ENCODE results near the gene WDFY4. TPM values are rescaled to one million over a fixed set of nuclear protein-coding genes. Genes with fewer than 3 reads are reported as not detected.

The WDFY4 gene
- total and polyA plus RNA-seq, 2 donors (not counting 3 experiments of a cell fraction or from before 2014, with no cell fraction given) = 10.1 to 10.2 TPM

DNA sequence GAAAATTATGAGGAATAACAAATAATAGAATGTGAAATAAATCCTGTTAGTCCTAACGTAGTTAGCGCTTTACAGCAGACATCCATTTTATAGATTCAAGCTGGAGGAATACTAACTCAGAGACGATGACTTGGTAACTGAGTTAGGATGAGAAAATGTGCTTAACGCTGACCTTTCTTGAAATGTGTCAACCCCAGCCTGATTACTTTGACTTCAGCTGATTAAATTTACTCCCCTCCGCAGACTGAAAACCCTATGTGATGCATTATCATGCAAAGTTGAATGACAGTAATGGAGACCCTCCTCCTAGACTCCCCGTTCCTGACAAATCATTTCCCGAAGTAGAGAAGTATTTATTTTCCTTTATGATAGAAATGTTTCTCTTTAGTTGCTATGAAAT is 54.5 kb downstream of the WDFY4 start:
- no peaks in the 10 kb centered on the region for H3K79me2 ChIP-seq (ENCODE audit: control insufficient read depth, insufficient read depth, low read length)
- H4K20me1 ChIP-seq (replicated peaks; ENCODE audit: control insufficient read depth, extremely low read depth, insufficient read depth, low read length) = no peaks in the 10 kb centered on the region
- dilution Hi-C loops (cut with MboI; ENCODE audit: extremely low pct_ligation_motif_present, low sequenced_read_pairs) = no loop called here
- no TSS peak for BruUV-seq (replicated peaks)
- no peaks in the 10 kb centered on the region for H3K4me1 ChIP-seq (ENCODE audit: control insufficient read depth, extremely low read depth, insufficient read depth, low read length)
- TF ChIP-seq JUN (IDR thresholded peaks at IDR 0.05; ENCODE audit: borderline replicate concordance, insufficient read depth, insufficient read length, low read depth) = no peak
- TF ChIP-seq, protein P1, sequence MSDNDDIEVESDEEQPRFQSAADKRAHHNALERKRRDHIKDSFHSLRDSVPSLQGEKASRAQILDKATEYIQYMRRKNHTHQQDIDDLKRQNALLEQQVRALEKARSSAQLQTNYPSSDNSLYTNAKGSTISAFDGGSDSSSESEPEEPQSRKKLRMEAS (IDR thresholded peaks at IDR 0.05; ENCODE audit: insufficient read depth, insufficient read length) = no peak
- no peak for TF ChIP-seq POLR2A (IDR thresholded peaks at IDR 0.05; ENCODE audit: low read depth, low read length)
- TF ChIP-seq POLR2AphosphoS5 (IDR thresholded peaks at IDR 0.05; ENCODE audit: insufficient read depth, low read depth, low read length) = no peak
- no peak overlapping the region for H3K4me3 ChIP-seq (replicated peaks in 1 of 3; ENCODE audit: insufficient read depth in 1 of 3, low read depth in 1 of 3, low read length in 3 of 3)
- no peak overlapping the region for H3K27ac ChIP-seq (ENCODE audit: insufficient read depth, low read depth, low read length)
- no peaks in the 10 kb centered on the region for H3K9me3 ChIP-seq (replicated peaks; ENCODE audit: control insufficient read depth, insufficient read depth, low read length)
- no peak overlapping the region for H3K4me2 ChIP-seq (ENCODE audit: insufficient read depth, low read length)
- POLR2A ChIA-PET = no interaction called here
- no peak for FAIRE-seq
- no peaks in the 10 kb centered on the region for H3K36me3 ChIP-seq (ENCODE audit: control insufficient read depth in 2 of 2, extremely low read depth in 1 of 2, insufficient read depth in 2 of 2, low read length in 2 of 2)
- no peak overlapping the region for H2AFZ ChIP-seq (ENCODE audit: low read depth, low read length)
- peaks cover 2 to 3% of the 10 kb centered on the region in 2 experiments for H3K27me3 ChIP-seq (ENCODE audit: control insufficient read depth in 2 of 2, insufficient read depth in 2 of 2, low read length in 2 of 2)
- CTCF ChIA-PET = no interaction called here
- no peaks in the 10 kb centered on the region for H3K9me1 ChIP-seq (replicated peaks; ENCODE audit: control insufficient read depth, extremely low read depth, insufficient read depth, low read length)
- DNase-seq (ENCODE audit: low read depth, low spot score) = no peak
- intact Hi-C loops (cut with micrococcal nuclease) = no loop called here
- no peak overlapping the region for H3K9ac ChIP-seq (replicated peaks; ENCODE audit: extremely low read depth, insufficient read depth, low read length)

DNA sequence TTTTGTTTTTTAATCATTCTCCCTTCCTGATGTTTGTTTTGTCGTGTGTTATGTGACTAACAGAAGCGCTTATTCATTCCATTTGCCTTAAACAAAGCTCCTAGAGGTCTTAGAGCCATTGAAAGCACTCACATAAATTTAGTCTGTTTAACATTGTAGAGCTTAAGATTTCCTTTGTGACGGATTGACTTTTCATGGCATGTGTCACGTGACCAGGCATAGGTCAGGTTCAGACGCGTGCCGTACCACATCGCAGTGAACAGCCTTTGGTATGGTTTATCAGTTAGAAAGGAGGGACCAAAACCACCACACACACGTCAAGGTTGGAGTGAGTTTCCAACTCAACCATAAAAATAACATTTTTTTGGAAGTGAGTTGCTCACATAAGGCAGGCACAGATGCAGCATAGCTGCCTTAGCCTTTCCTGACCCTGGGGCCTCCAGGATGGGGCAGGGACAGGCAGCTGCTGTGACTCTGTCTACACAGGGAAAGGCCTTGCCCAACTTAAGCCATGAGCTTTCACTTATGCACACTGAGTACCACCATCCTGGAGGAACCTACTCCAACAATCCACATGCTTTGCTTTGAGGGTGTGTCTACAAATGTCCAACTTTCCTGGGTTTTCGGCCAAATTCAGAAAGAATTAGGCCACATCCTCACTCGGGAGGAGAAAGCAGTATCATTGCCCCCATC is 55.5 kb downstream of the WDFY4 start:
- Histone ChIP-seq H3K79me2 (ENCODE audit: control insufficient read depth, insufficient read depth, low read length) (no peaks in the 10 kb centered on the region), H3K4me1 (ENCODE audit: control insufficient read depth, extremely low read depth, insufficient read depth, low read length) (no peaks in the 10 kb centered on the region), H3K9me1 (replicated peaks; ENCODE audit: control insufficient read depth, extremely low read depth, insufficient read depth, low read length) (no peaks in the 10 kb centered on the region), H4K20me1 (replicated peaks; ENCODE audit: control insufficient read depth, extremely low read depth, insufficient read depth, low read length) (no peaks in the 10 kb centered on the region), H3K27ac (ENCODE audit: insufficient read depth, low read depth, low read length) (no peak overlapping the region), H3K9me3 (replicated peaks; ENCODE audit: control insufficient read depth, insufficient read depth, low read length) (no peaks in the 10 kb centered on the region), H3K9ac (replicated peaks; ENCODE audit: extremely low read depth, insufficient read depth, low read length) (no peak overlapping the region), H3K4me2 (ENCODE audit: insufficient read depth, low read length) (no peak overlapping the region), H2AFZ (ENCODE audit: low read depth, low read length) (no peak overlapping the region), H3K36me3 (ENCODE audit: control insufficient read depth in 2 of 2, extremely low read depth in 1 of 2, insufficient read depth in 2 of 2, low read length in 2 of 2) (no peaks in the 10 kb centered on the region), H3K27me3 (ENCODE audit: control insufficient read depth in 2 of 2, insufficient read depth in 2 of 2, low read length in 2 of 2) (peaks cover 2 to 3% of the 10 kb centered on the region in 2 experiments), H3K4me3 (replicated peaks in 1 of 3; ENCODE audit: insufficient read depth in 1 of 3, low read depth in 1 of 3, low read length in 3 of 3) (no peak overlapping the region)
- intact Hi-C loops (cut with micrococcal nuclease) = no loop called here
- no TSS peak for BruUV-seq (replicated peaks)
- CTCF ChIA-PET = interaction anchor here (1.4 kb wide), 1 partner anchor 17 kb away, joined by 3 read pairs; no protein-coding TSS in a partner anchor
- dilution Hi-C loops (cut with MboI; ENCODE audit: extremely low pct_ligation_motif_present, low sequenced_read_pairs) = no loop called here
- no peak for DNase-seq (ENCODE audit: low read depth, low spot score)
- POLR2A ChIA-PET = no interaction called here
- FAIRE-seq = no peak
- TF ChIP-seq MYC (IDR thresholded peaks at IDR 0.05; ENCODE audit: low read depth, low read length) (no peak), POLR2A (IDR thresholded peaks at IDR 0.05; ENCODE audit: low read depth, low read length) (no peak), EZH2 (IDR thresholded peaks at IDR 0.05; ENCODE audit: borderline replicate concordance, low read depth, low read length, severe bottlenecking) (no peak)
- TF ChIP-seq, protein P2, sequence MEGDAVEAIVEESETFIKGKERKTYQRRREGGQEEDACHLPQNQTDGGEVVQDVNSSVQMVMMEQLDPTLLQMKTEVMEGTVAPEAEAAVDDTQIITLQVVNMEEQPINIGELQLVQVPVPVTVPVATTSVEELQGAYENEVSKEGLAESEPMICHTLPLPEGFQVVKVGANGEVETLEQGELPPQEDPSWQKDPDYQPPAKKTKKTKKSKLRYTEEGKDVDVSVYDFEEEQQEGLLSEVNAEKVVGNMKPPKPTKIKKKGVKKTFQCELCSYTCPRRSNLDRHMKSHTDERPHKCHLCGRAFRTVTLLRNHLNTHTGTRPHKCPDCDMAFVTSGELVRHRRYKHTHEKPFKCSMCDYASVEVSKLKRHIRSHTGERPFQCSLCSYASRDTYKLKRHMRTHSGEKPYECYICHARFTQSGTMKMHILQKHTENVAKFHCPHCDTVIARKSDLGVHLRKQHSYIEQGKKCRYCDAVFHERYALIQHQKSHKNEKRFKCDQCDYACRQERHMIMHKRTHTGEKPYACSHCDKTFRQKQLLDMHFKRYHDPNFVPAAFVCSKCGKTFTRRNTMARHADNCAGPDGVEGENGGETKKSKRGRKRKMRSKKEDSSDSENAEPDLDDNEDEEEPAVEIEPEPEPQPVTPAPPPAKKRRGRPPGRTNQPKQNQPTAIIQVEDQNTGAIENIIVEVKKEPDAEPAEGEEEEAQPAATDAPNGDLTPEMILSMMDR (IDR thresholded peaks at IDR 0.05; ENCODE audit: extremely low read depth in 1 of 2, insufficient read depth in 1 of 2, low read depth in 1 of 2, low read length in 2 of 2) = no peak
